PC-9 (cell line): ENCODE results near the gene KCNJ14. TPM values are rescaled to one million over a fixed set of nuclear protein-coding genes. Genes with fewer than 3 reads are reported as not detected.
A peak's percentile ranks its signal among the peaks of the same experiment; 100 is the strongest.

Source experiments
- BruUV-seq: library from RNA; stranded (reverse); fragments of 400-500 nt; replicated peaks from 2 replicates; lab custom pipeline; 2021; lab: Mats Ljungman, UMichigan
- CTCF ChIA-PET: fragments of 300-600 bp; sonication (Branson Sonifier 250); formaldehyde crosslinking; loops from one replicate; lab custom pipeline; 2022; ENCODE audit warnings: antibody characterized with exemption; lab: Charles Lee
- POLR2A ChIA-PET: fragments of 300-600 bp; sonication (Branson Sonifier 250); formaldehyde crosslinking; loops from one replicate; lab custom pipeline; 2022; ENCODE audit warnings: antibody characterized with exemption; ENCODE audit not compliant: unreplicated experiment; lab: Charles Lee
- DNase-seq, 2 experiments: peaks; one replicate each; pipeline versions ENCODE4 v3.0.0 to v3.0.0-alpha.2; 2015 to 2022; ENCODE audit warnings: mixed read lengths in 1 of 2
- H2AFZ ChIP-seq: fragments of 200-600 bp; sonication (generic); 2 replicates; pipeline ENCODE4 v1.8.1; 2017; ENCODE audit warnings: antibody characterized with exemption
- H3F3A ChIP-seq: fragments of 200-600 bp; sonication (generic); 2 replicates; pipeline ENCODE4 v1.8.1; 2017; ENCODE audit warnings: antibody characterized with exemption, mild to moderate bottlenecking, low read depth; ENCODE audit not compliant: insufficient read depth
- H3K27ac ChIP-seq: fragments of 200-600 bp; sonication (generic); 2 replicates; pipeline ENCODE4 v1.6.1; 2016; ENCODE audit warnings: mixed run types
- H3K27me3 ChIP-seq: fragments of 200-600 bp; sonication (generic); 2 replicates; pipeline ENCODE4 v1.6.1; 2016; ENCODE audit warnings: low read depth, mixed run types; ENCODE audit not compliant: insufficient read depth
- H3K36me3 ChIP-seq: fragments of 200-600 bp; sonication (generic); 2 replicates; pipeline ENCODE4 v1.6.1; 2016; ENCODE audit warnings: low read depth, mixed run types
- H3K4me1 ChIP-seq: fragments of 200-600 bp; sonication (generic); replicated peaks from 2 replicates; pipeline ENCODE4 v1.6.1; 2016; ENCODE audit warnings: mixed run types; ENCODE audit not compliant: insufficient read depth
- H3K4me2 ChIP-seq: fragments of 200-600 bp; sonication (generic); 2 replicates; pipeline ENCODE4 v1.6.1; 2017; ENCODE audit warnings: mixed run types
- H3K4me3 ChIP-seq: fragments of 200-600 bp; sonication (generic); 2 replicates; pipeline ENCODE4 v1.6.1; 2016; ENCODE audit warnings: mixed run types
- H3K79me2 ChIP-seq: fragments of 200-600 bp; sonication (generic); 2 replicates; pipeline ENCODE4 v1.6.1; 2017; ENCODE audit warnings: low read depth, mixed run types
- H3K9me2 ChIP-seq: fragments of 200-600 bp; sonication (generic); 2 replicates; pipeline ENCODE4 v1.8.1; 2017; ENCODE audit warnings: mild to moderate bottlenecking; ENCODE audit not compliant: insufficient read depth
- H3K9me3 ChIP-seq: fragments of 200-600 bp; sonication (generic); 2 replicates; pipeline ENCODE4 v1.8.1; 2016; ENCODE audit warnings: low read depth; ENCODE audit not compliant: insufficient read depth
- H4K20me1 ChIP-seq: fragments of 200-600 bp; sonication (generic); 2 replicates; pipeline ENCODE4 v1.8.1; 2017; ENCODE audit not compliant: insufficient read depth
- CTCF ChIP-seq: fragments of 200-600 bp; sonication (generic); conservative IDR thresholded peaks from 2 replicates; pipeline ENCODE4 v1.6.1; 2017; ENCODE audit warnings: mixed run types, antibody characterized with exemption, mild to moderate bottlenecking, moderate library complexity
- EZH2 ChIP-seq: fragments of 200-600 bp; sonication (generic); IDR thresholded peaks from 2 replicates; pipeline ENCODE4 v1.8.0; 2017; ENCODE audit warnings: antibody characterized with exemption, low read depth
- intact Hi-C: fragments of 100-400 bp; cut with micrococcal nuclease; formaldehyde crosslinking; loops from one replicate; pipeline ENCODE4 v1.10.0; 2022; ENCODE audit not compliant: unreplicated experiment
- total RNA-seq: library from RNA; stranded (reverse); gene quantifications from 2 replicates; pipeline ENCODE4 v1.2.3, GENCODE V29; 2021

Gene KCNJ14
- total RNA-seq, 1 experiment from 2014 or later = 5.4 TPM

GRCh38 chr19:48509467-48510194, 54.3 kb downstream of the KCNJ14 start:
- Histone ChIP-seq H2AFZ (no peak overlapping the region), H3K36me3 (no peaks in the 10 kb centered on the region), H3K4me2 (no peak overlapping the region), H3K27ac (no peak overlapping the region), H3K27me3 (no peaks in the 10 kb centered on the region), H4K20me1 (no peaks in the 10 kb centered on the region), H3K4me1 (no peaks in the 10 kb centered on the region; the same call in 1 of the 2 replicates), H3K9me2 (no peaks in the 10 kb centered on the region), H3K9me3 (no peaks in the 10 kb centered on the region), H3K4me3 (no peak overlapping the region), H3K79me2 (no peaks in the 10 kb centered on the region), H3F3A (peaks cover 28% of the 10 kb centered on the region; the same call in 1 of the 2 replicates)
- no TSS peak for BruUV-seq
- no peak for DNase-seq
- CTCF ChIA-PET = interaction anchor here (1.1 kb wide), 1 partner anchor 80 kb away, joined by 3 read pairs; no protein-coding TSS in a partner anchor
- POLR2A ChIA-PET = interaction anchor here (0.6 kb wide), 1 partner anchor 110 kb away, joined by 6 read pairs; the partner anchor contains the start of gene SPHK2
- no peak for TF ChIP-seq CTCF
- TF ChIP-seq EZH2 = no peak
- intact Hi-C loops = no loop called here

DNA sequence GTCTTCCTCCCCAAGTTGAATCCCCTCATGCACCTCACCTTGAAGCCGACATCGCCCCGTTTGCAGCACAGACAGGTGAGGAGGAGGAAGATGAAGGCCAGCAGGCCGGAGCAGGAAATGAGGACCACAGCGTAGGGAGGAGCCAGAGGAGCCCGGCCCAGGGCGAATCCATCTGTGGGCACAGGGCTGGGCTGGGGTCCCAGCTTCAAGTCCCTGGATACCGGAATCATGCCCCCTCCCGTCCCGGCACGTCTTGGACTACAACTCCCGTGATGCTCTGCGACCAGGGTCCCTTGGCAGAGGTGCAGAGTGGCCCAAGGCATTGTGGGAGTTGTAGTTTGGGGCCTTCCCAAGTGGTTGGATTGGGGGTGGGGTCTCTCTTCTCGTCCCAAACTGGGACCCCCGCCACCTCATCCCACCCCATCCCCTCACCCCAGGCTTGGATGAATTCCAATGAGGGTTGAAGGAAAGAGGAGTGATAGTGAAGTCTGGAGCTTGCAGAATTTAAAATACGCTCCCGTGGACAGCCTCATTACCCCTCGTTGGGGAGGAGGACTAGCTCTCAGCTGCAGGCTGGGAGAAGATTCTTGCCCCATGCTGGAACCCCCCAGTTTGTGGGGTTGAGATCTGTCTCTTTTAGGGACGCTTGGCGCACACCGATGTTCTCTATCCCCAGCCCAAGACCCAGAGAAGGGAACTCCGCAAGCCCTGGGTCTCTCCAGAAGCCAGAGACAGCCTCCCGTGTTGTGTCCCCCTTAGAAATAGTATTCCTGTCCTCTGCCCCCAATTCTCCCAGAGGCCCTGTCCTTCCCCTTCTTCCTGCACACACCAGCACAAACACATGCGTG, 55.3 kb downstream of the KCNJ14 start:
- CTCF ChIA-PET = interaction anchor here (0.5 to 0.7 kb wide), 2 partner anchors 16 to 107 kb away, joined by 3 read pairs; no protein-coding TSS in a partner anchor
- H3K9me2 ChIP-seq = no peaks in the 10 kb centered on the region
- peak; percentile 52 to 54 for DNase-seq
- no peak overlapping the region for H2AFZ ChIP-seq
- POLR2A ChIA-PET = interaction anchor here (0.6 kb wide), 1 partner anchor 109 kb away, joined by 6 read pairs; the partner anchor contains the start of gene SPHK2
- no peaks in the 10 kb centered on the region for H4K20me1 ChIP-seq
- peak overlapping the region; percentile 53 for H3K4me2 ChIP-seq
- H3K79me2 ChIP-seq = no peaks in the 10 kb centered on the region
- H3K36me3 ChIP-seq = no peaks in the 10 kb centered on the region
- no peak overlapping the region for H3K4me3 ChIP-seq
- no TSS peak for BruUV-seq
- H3K27ac ChIP-seq = no peak overlapping the region
- H3F3A ChIP-seq = peaks cover 32% of the 10 kb centered on the region; the same call in 1 of the 2 replicates
- H3K27me3 ChIP-seq = no peaks in the 10 kb centered on the region
- no peaks in the 10 kb centered on the region for H3K9me3 ChIP-seq
- H3K4me1 ChIP-seq = no peaks in the 10 kb centered on the region; the same call in 1 of the 2 replicates
- TF ChIP-seq CTCF = no peak
- no peak for TF ChIP-seq EZH2
- intact Hi-C loops = no loop called here

GRCh38 chr19:48511321-48511731, 56.0 kb downstream of the KCNJ14 start:
- intact Hi-C loops = no loop called here
- POLR2A ChIA-PET = no interaction called here
- DNase-seq = no peak

More at GRCh38 chr19:48511321-48511731, 56.0 kb downstream of the KCNJ14 start:
- no peak overlapping the region for H2AFZ ChIP-seq
- no peak overlapping the region for H3K4me3 ChIP-seq
- H3K9me3 ChIP-seq = no peaks in the 10 kb centered on the region
- H3K27ac ChIP-seq = no peak overlapping the region
- TF ChIP-seq CTCF (no peak), EZH2 (no peak)
- no peaks in the 10 kb centered on the region for H3K9me2 ChIP-seq
- H3K27me3 ChIP-seq = no peaks in the 10 kb centered on the region
- no peaks in the 10 kb centered on the region; the same call in 1 of the 2 replicates for H3K4me1 ChIP-seq
- no peaks in the 10 kb centered on the region for H4K20me1 ChIP-seq
- H3K4me2 ChIP-seq = no peak overlapping the region
- H3K36me3 ChIP-seq = no peaks in the 10 kb centered on the region
- BruUV-seq = no TSS peak
- peaks cover 36% of the 10 kb centered on the region; the same call in 1 of the 2 replicates for H3F3A ChIP-seq
- no peaks in the 10 kb centered on the region for H3K79me2 ChIP-seq
- CTCF ChIA-PET = no interaction called here
